ENCODE results near the gene FRS2. TPM values are rescaled to one million over a fixed set of nuclear protein-coding genes. Genes with fewer than 3 reads are reported as not detected.

Gene FRS2
- total RNA-seq, 1 experiment from 2014 or later = 33.7 TPM

DNA sequence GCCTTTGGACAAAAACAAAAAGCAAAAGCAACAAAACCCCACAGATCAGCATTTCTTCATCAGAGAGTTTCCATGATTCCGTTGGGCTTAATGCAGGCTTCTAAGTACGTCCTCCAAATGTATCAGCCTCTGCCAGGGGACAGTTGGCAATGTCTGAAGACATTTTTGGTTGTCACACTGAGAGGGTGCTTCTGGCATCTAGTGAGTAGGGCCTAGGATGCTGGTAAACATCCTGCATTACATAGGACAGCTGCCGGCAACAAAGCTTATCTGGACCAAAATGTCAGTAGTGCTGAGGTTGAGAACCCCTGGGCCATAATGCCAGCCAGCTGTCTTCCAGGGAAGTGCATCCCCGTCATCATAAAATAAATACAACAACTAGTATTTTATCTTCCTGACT is 149.9 kb downstream of the FRS2 start:
- H4K91ac ChIP-seq (ENCODE audit: insufficient read length, low read depth, low read length) = no peak overlapping the region
- no peak overlapping the region for H2BK12ac ChIP-seq (ENCODE audit: insufficient read length, low read depth, low read length)
- no peak overlapping the region for H3T11ph ChIP-seq (ENCODE audit: low read length)
- no peak overlapping the region for H2BK15ac ChIP-seq (ENCODE audit: low read depth, low read length)
- no peak overlapping the region for H4K8ac ChIP-seq (replicated peaks; ENCODE audit: insufficient read length, low read depth, low read length)
- no peak overlapping the region for H2BK120ac ChIP-seq (ENCODE audit: low read depth, low read length, poor library complexity, severe bottlenecking)
- H2BK20ac ChIP-seq (ENCODE audit: low read depth, low read length, poor library complexity, severe bottlenecking) = no peak overlapping the region
- H3K9me3 ChIP-seq (ENCODE audit: control insufficient read depth, low read depth, low read length) = no peaks in the 10 kb centered on the region
- H4K5ac ChIP-seq (ENCODE audit: insufficient read length, low read depth, low read length) = no peak overlapping the region
- no peaks in the 10 kb centered on the region for H4K20me1 ChIP-seq (ENCODE audit: control insufficient read depth, insufficient read depth, insufficient read length)
- no peak overlapping the region for H3K9ac ChIP-seq (ENCODE audit: extremely low read depth, insufficient read length, low read length)
- WGBS (ENCODE audit: extremely low coverage, insufficient read length, low lambda C conversion rate) = no CpG with 5 or more reads among the region's 4 CpGs
- no peak overlapping the region for H3K27ac ChIP-seq (ENCODE audit: insufficient read length, low read depth, low read length)
- no peak overlapping the region for H2BK5ac ChIP-seq (ENCODE audit: insufficient read length, low read length)
- Mint-ChIP-seq H3K4me1 (no peaks in the 10 kb centered on the region), H3K27ac (no peak overlapping the region), H3K4me3 (no peak overlapping the region), H3K27me3 (ENCODE audit: low read depth) (no peaks in the 10 kb centered on the region), H3K9me3 (no peaks in the 10 kb centered on the region), H3K36me3 (ENCODE audit: insufficient read depth in 1 of 3, low read depth in 3 of 3) (no peaks in the 10 kb centered on the region)
- no peak for DNase-seq
- TF ChIP-seq, protein P1, sequence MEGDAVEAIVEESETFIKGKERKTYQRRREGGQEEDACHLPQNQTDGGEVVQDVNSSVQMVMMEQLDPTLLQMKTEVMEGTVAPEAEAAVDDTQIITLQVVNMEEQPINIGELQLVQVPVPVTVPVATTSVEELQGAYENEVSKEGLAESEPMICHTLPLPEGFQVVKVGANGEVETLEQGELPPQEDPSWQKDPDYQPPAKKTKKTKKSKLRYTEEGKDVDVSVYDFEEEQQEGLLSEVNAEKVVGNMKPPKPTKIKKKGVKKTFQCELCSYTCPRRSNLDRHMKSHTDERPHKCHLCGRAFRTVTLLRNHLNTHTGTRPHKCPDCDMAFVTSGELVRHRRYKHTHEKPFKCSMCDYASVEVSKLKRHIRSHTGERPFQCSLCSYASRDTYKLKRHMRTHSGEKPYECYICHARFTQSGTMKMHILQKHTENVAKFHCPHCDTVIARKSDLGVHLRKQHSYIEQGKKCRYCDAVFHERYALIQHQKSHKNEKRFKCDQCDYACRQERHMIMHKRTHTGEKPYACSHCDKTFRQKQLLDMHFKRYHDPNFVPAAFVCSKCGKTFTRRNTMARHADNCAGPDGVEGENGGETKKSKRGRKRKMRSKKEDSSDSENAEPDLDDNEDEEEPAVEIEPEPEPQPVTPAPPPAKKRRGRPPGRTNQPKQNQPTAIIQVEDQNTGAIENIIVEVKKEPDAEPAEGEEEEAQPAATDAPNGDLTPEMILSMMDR (conservative IDR thresholded peaks at IDR 0.05) = no peak
- H2AK5ac ChIP-seq (ENCODE audit: insufficient read length, low read length) = no peak overlapping the region
- H3K18ac ChIP-seq (ENCODE audit: insufficient read length, low read depth, low read length) = no peak overlapping the region
- H3K79me1 ChIP-seq (ENCODE audit: insufficient read depth, low read depth, low read length, poor library complexity, severe bottlenecking) = no peaks in the 10 kb centered on the region
- no peaks in the 10 kb centered on the region for H3K4me1 ChIP-seq (ENCODE audit: insufficient read depth, low read length)
- H3K23me2 ChIP-seq (ENCODE audit: insufficient read length, low read depth, low read length, poor library complexity, severe bottlenecking) = no peaks in the 10 kb centered on the region
- H2AFZ ChIP-seq (ENCODE audit: low read length) = no peak overlapping the region
- no peaks in the 10 kb centered on the region for H3K79me2 ChIP-seq (ENCODE audit: insufficient read depth, low read length)
- no peaks in the 10 kb centered on the region for H3K27me3 ChIP-seq (ENCODE audit: insufficient read depth, low read length)
- no peak overlapping the region for H3K56ac ChIP-seq (ENCODE audit: insufficient read length, low read depth, low read length)
- no peak overlapping the region for H3K4me2 ChIP-seq (ENCODE audit: insufficient read depth, insufficient read length, low read length)
- H3K4ac ChIP-seq (ENCODE audit: low read depth, low read length) = no peak overlapping the region
- no peak overlapping the region for H3K14ac ChIP-seq (ENCODE audit: insufficient read depth, low read length)
- no peak overlapping the region for H3K23ac ChIP-seq (ENCODE audit: insufficient read length, low read depth, low read length)
